A549 (cell line): ENCODE data around the gene SNAPIN. TPM values are rescaled to one million over a fixed set of nuclear protein-coding genes. Genes with fewer than 3 reads are reported as not detected.

Experiments used
- ATAC-seq, 2 experiments: fragments of 200-7000 bp in 1 of 2; fragments of >200 bp in 1 of 2; cut with Nextera tagmentation in 1 of 2; cut with Tn5 transposase in 1 of 2; 3 replicates each; pipeline versions ENCODE4 v1.8.0 to v1.9.1; 2018 to 2020; ENCODE audit warnings: mild to moderate bottlenecking in 1 of 2, moderate library complexity in 1 of 2
- CTCF ChIA-PET: fragments of 300-600 bp; sonication (Branson Sonifier 250); formaldehyde crosslinking; extraction: SDS; loops from one replicate; lab custom pipeline; 2021; ENCODE audit warnings: antibody characterized with exemption, inconsistent platforms; lab: Yijun Ruan, JAX
- POLR2A ChIA-PET: fragments of 350-600 bp; formaldehyde crosslinking; extraction: SDS; loops from one replicate; lab custom pipeline; 2021; ENCODE audit warnings: antibody characterized with exemption, inconsistent platforms; lab: Yijun Ruan, JAX
- DNase-seq, 2 experiments: peaks; one replicate each; pipeline versions ENCODE4 v3.0.0 to v3.0.0-alpha.2; 2011 to 2016; ENCODE audit warnings: low read depth in 1 of 2, low spot score in 1 of 2
- FAIRE-seq: peaks from 2 replicates; lab custom pipeline; 2011; peaks lifted over from hg19 to GRCh38; lab: Jason Lieb, UNC
- H3K27ac ChIP-seq, 2 experiments: fragments of >200 bp; sonication (Bioruptor Twin); formaldehyde crosslinking; 3 replicates each; pipeline ENCODE4 v1.5.1; 2016 to 2017
- H3K4me1 ChIP-seq: fragments of >200 bp; sonication (Bioruptor Twin); formaldehyde crosslinking; 3 replicates; pipeline ENCODE4 v1.6.1; 2016
- H3K4me2 ChIP-seq: fragments of >200 bp; sonication (Bioruptor Twin); formaldehyde crosslinking; 3 replicates; pipeline ENCODE4 v1.6.1; 2016
- H3K4me3 ChIP-seq: fragments of >200 bp; sonication (Bioruptor Twin); formaldehyde crosslinking; 3 replicates; pipeline ENCODE4 v1.5.1; 2016
- H3K9me3 ChIP-seq: fragments of >200 bp; sonication (Bioruptor Twin); formaldehyde crosslinking; 3 replicates; pipeline ENCODE4 v1.6.1; 2016
- CBX2 ChIP-seq: fragments of 200-600 bp; sonication (generic); IDR thresholded peaks from 2 replicates; pipeline ENCODE4 v1.6.1; 2016; ENCODE audit warnings: low read depth, mild to moderate bottlenecking, borderline replicate concordance
- CHD2 ChIP-seq: fragments of 150-350 bp; IDR thresholded peaks from 2 replicates; pipeline ENCODE4 v1.6.1; 2014; ENCODE audit warnings: low read length; ENCODE audit not compliant: partially characterized antibody
- EHMT2 ChIP-seq: fragments of 200-600 bp; sonication (generic); IDR thresholded peaks from 2 replicates; pipeline ENCODE4 v1.6.1; 2016; ENCODE audit warnings: antibody characterized with exemption, low read depth, mild to moderate bottlenecking, moderate library complexity
- EP300 ChIP-seq, 2 experiments: fragments of >200 bp; sonication (Bioruptor Twin); formaldehyde crosslinking; IDR thresholded peaks; 2 replicates in 1 of 2; 3 replicates in 1 of 2; pipeline ENCODE4 v1.6.1; 2016 to 2017
- FOSB ChIP-seq: fragments of 250-450 bp; sonication (Bioruptor Pico); IDR thresholded peaks from 2 replicates; pipeline ENCODE4 v1.5.0; 2020; ENCODE audit warnings: mild to moderate bottlenecking, moderate library complexity
- GATA3 ChIP-seq: IDR thresholded peaks from 2 replicates; pipeline ENCODE4 v1.6.1; 2012; ENCODE audit warnings: borderline replicate concordance
- HEYL ChIP-seq: fragments of 250-450 bp; sonication (Bioruptor Pico); IDR thresholded peaks from 2 replicates; pipeline ENCODE4 v1.8.0; 2021; ENCODE audit warnings: mild to moderate bottlenecking, moderate library complexity
- HOXB13 ChIP-seq: fragments of 250-450 bp; sonication (Bioruptor Pico); IDR thresholded peaks from 2 replicates; pipeline ENCODE4 v1.5.0; 2020; ENCODE audit warnings: low read depth, mild to moderate bottlenecking, moderate library complexity
- JUNB ChIP-seq: fragments of >200 bp; sonication (Bioruptor Twin); formaldehyde crosslinking; IDR thresholded peaks from 2 replicates; pipeline ENCODE4 v1.6.1; 2016
- MAFK ChIP-seq: fragments of 450-650 bp; IDR thresholded peaks from 2 replicates; pipeline ENCODE4 v1.6.1; 2014; ENCODE audit not compliant: partially characterized antibody
- MAZ ChIP-seq: fragments of 150-350 bp; IDR thresholded peaks from 2 replicates; pipeline ENCODE4 v1.6.1; 2014; ENCODE audit warnings: antibody characterized with exemption, low read depth, low read length, borderline replicate concordance
- NFE2L2 ChIP-seq: fragments of 150-350 bp; conservative IDR thresholded peaks from 2 replicates; pipeline ENCODE4 v1.6.1; 2014; ENCODE audit warnings: low read length
- NR3C1 ChIP-seq: fragments of >200 bp; sonication (Bioruptor Twin); formaldehyde crosslinking; IDR thresholded peaks from 3 replicates; pipeline ENCODE4 v1.6.1; 2017
- PHF8 ChIP-seq: fragments of 200-600 bp; sonication (generic); IDR thresholded peaks from 2 replicates; pipeline ENCODE4 v1.6.1; 2016; ENCODE audit warnings: low read depth, mild to moderate bottlenecking, antibody characterized with exemption, moderate library complexity, borderline replicate concordance
- POLR2A ChIP-seq: IDR thresholded peaks from 2 replicates; pipeline ENCODE4 v1.6.1; 2012; ENCODE audit warnings: mild to moderate bottlenecking, low read length
- POLR2AphosphoS2 ChIP-seq: conservative IDR thresholded peaks from 2 replicates; pipeline ENCODE4 v1.6.1; 2012; ENCODE audit warnings: low read length, improper control_type of control experiment, inconsistent platforms
- RARB ChIP-seq: fragments of 250-450 bp; sonication (Bioruptor Pico); IDR thresholded peaks from 2 replicates; pipeline ENCODE4 v1.8.0; 2021; ENCODE audit warnings: mild to moderate bottlenecking, moderate library complexity
- RNF2 ChIP-seq: fragments of 200-600 bp; sonication (generic); IDR thresholded peaks from 2 replicates; pipeline ENCODE4 v1.6.1; 2016; ENCODE audit warnings: low read depth, mild to moderate bottlenecking, antibody characterized with exemption, moderate library complexity, borderline replicate concordance
- SMC3 ChIP-seq: fragments of >200 bp; sonication (Bioruptor Twin); formaldehyde crosslinking; IDR thresholded peaks from 3 replicates; pipeline ENCODE4 v1.6.1; 2018; ENCODE audit warnings: inconsistent platforms
- TP53 ChIP-seq: fragments of 250-450 bp; sonication (Bioruptor Pico); IDR thresholded peaks from 2 replicates; pipeline ENCODE4 v1.5.0; 2021; ENCODE audit warnings: mild to moderate bottlenecking, moderate library complexity
- ZNF302 ChIP-seq: fragments of 250-450 bp; sonication (Bioruptor Pico); IDR thresholded peaks from 2 replicates; pipeline ENCODE4 v1.9.0; 2021; ENCODE audit warnings: inconsistent platforms, mild to moderate bottlenecking, moderate library complexity
- WGBS: methylation state at CpG from one replicate; pipeline ENCODE4 v1.1.6; 2017; ENCODE audit errors: missing lambda C conversion rate; 5-methylcytosine and 5-hydroxymethylcytosine counted together
- polyA plus RNA-seq, 4 experiments: library from polyadenylated mRNA; depleted of rRNA in 3 of 4; stranded (reverse); fragments of >200 nt; fragmentation: RNase III in 1 of 4; extraction: RNeasy Plus Mini Kit Qiagen cat#74134 plus additional on column Dnase treatment in 1 of 4; gene quantifications; 2 replicates in 3 of 4; 3 replicates in 1 of 4; pipeline ENCODE4 v1.2.3, GENCODE V29; 2011 to 2017
- TF ChIP-seq, protein P1 (sequence below): fragments of 200-600 bp; sonication (generic); IDR thresholded peaks from 2 replicates; pipeline ENCODE4 v1.6.1; 2016; ENCODE audit warnings: antibody characterized with exemption, mild to moderate bottlenecking, moderate library complexity
- TF ChIP-seq, protein P2 (sequence below): fragments of 450-650 bp; IDR thresholded peaks from 2 replicates; pipeline ENCODE4 v1.6.1; 2014; ENCODE audit warnings: antibody characterized with exemption
- TF ChIP-seq, protein P3 (sequence below): IDR thresholded peaks from 2 replicates; pipeline ENCODE4 v1.6.1; 2012
- TF ChIP-seq, protein P4 (sequence below): fragments of 250-450 bp; sonication (Bioruptor Pico); IDR thresholded peaks from 2 replicates; pipeline ENCODE4 v1.5.0; 2020; ENCODE audit warnings: low read depth, mild to moderate bottlenecking, moderate library complexity

The SNAPIN gene
- polyA plus RNA-seq, 2 of the 4 experiments (the other 2 are of a cell fraction) = 52.6 to 71.4 TPM

DNA sequence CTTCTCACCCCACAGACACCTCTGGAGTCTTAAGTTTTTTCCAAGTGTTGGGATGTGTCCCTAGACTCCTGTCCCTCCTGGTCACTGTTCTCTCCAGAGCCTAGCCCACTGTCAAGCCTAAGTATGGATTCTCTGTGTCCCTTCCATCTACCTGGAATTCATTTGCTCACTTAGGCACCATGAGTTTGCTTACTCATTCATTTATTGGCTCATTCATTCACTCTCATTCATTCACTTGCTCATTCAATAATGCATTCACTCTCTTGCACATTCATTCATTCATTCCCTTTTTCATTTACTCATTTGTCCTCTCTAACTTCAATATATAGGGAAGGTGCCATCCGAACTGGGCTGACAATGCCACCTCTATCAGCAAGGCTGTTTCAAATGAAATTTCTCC lies 47.1 kb upstream of the SNAPIN start:
- Histone ChIP-seq H3K4me3 (peak overlapping the region; percentile 68), H3K4me1 (peaks cover 54% of the 10 kb centered on the region), H3K9me3 (no peaks in the 10 kb centered on the region), H3K4me2 (peak overlapping the region; percentile 96), H3K27ac (peak overlapping the region; percentile 91 to 96)
- DNase-seq = no peak
- ChIA-PET POLR2A (interaction anchor here (0.7 to 4.7 kb wide), 4 partner anchors 16 to 66 kb away, joined by 3 to 49 read pairs (median 22); partner anchors contain the start of genes CHTOP and S100A13), CTCF (interaction anchor here (1.3 to 8.5 kb wide), 5 partner anchors 11 to 101 kb away, joined by 5 to 118 read pairs (median 11); partner anchors contain the start of genes S100A1 and S100A13)
- peak; percentile 57 for TF ChIP-seq MAFK
- TF ChIP-seq RARB = no peak
- WGBS = 36% methylated on average over 1 of the region's 1 CpG
- FAIRE-seq = no peak
- ATAC-seq = no peak

DNA sequence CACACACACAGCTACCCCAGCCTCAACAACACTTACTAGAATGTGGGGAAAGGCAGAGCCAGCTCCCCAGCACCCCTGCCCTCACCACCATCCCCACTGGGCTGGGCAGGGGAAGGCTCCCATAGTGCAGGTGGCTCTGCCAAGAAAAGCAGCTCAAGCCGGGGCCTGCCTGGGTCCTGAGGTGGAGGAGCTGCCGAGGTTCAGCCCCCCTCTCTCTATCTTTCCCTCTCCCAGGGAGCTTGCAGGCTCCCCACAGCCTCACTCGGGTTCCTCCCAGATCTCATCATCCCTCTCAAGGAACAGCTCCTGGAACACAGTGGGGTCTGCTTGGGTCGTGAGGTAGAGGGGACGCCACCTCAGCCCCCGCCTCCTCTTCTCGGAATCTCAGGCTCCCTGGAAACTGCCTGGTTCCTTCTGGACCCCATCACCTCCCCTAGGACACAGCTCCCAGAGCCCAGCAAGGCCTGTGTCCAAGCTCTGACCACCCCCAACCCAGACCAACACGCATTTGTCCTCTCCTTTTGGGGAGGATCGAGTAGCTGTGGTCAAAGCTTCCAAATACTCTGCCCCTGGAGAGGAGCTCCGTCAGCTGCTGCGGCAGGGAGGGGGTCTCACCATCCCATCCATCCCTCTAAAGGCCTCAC lies 46.3 kb upstream of the SNAPIN start:
- CTCF ChIA-PET = interaction anchor here (0.8 to 8.5 kb wide), 13 partner anchors 9 to 260 kb away, joined by 3 to 118 read pairs (median 6); partner anchors contain the start of genes CHTOP, S100A1 and S100A13
- no peaks in the 10 kb centered on the region for H3K9me3 ChIP-seq
- TF ChIP-seq TP53 (no peak), EP300 (IDR thresholded peaks at IDR 0.05) (no peak), HEYL (CRISPR knock-in tag) (no peak), CHD2 (no peak), POLR2A (no peak), RNF2 (no peak), CBX2 (no peak), NFE2L2 (no peak), HOXB13 (no peak), EHMT2 (no peak)
- TF ChIP-seq, protein P1, sequence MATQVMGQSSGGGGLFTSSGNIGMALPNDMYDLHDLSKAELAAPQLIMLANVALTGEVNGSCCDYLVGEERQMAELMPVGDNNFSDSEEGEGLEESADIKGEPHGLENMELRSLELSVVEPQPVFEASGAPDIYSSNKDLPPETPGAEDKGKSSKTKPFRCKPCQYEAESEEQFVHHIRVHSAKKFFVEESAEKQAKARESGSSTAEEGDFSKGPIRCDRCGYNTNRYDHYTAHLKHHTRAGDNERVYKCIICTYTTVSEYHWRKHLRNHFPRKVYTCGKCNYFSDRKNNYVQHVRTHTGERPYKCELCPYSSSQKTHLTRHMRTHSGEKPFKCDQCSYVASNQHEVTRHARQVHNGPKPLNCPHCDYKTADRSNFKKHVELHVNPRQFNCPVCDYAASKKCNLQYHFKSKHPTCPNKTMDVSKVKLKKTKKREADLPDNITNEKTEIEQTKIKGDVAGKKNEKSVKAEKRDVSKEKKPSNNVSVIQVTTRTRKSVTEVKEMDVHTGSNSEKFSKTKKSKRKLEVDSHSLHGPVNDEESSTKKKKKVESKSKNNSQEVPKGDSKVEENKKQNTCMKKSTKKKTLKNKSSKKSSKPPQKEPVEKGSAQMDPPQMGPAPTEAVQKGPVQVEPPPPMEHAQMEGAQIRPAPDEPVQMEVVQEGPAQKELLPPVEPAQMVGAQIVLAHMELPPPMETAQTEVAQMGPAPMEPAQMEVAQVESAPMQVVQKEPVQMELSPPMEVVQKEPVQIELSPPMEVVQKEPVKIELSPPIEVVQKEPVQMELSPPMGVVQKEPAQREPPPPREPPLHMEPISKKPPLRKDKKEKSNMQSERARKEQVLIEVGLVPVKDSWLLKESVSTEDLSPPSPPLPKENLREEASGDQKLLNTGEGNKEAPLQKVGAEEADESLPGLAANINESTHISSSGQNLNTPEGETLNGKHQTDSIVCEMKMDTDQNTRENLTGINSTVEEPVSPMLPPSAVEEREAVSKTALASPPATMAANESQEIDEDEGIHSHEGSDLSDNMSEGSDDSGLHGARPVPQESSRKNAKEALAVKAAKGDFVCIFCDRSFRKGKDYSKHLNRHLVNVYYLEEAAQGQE = no peak
- TF ChIP-seq, protein P2, sequence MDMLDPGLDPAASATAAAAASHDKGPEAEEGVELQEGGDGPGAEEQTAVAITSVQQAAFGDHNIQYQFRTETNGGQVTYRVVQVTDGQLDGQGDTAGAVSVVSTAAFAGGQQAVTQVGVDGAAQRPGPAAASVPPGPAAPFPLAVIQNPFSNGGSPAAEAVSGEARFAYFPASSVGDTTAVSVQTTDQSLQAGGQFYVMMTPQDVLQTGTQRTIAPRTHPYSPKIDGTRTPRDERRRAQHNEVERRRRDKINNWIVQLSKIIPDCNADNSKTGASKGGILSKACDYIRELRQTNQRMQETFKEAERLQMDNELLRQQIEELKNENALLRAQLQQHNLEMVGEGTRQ = no peak
- ATAC-seq (peak in 1 of 2 experiments; percentile 4; a peak in 3 of 6 replicates), FAIRE-seq (no peak), DNase-seq (no peak)
- H3K4me2 ChIP-seq = peak overlapping the region; percentile 96
- POLR2A ChIA-PET = interaction anchor here (0.6 to 4.7 kb wide), 9 partner anchors 12 to 378 kb away, joined by 3 to 49 read pairs (median 4); partner anchors contain the start of genes CHTOP, S100A13 and S100A6
- H3K4me3 ChIP-seq = peak overlapping the region; percentile 68
- 3% methylated on average over 10 of the region's 11 CpGs for WGBS
- peaks cover 60% of the 10 kb centered on the region for H3K4me1 ChIP-seq
- H3K27ac ChIP-seq = peak overlapping the region; percentile 91 to 96

DNA sequence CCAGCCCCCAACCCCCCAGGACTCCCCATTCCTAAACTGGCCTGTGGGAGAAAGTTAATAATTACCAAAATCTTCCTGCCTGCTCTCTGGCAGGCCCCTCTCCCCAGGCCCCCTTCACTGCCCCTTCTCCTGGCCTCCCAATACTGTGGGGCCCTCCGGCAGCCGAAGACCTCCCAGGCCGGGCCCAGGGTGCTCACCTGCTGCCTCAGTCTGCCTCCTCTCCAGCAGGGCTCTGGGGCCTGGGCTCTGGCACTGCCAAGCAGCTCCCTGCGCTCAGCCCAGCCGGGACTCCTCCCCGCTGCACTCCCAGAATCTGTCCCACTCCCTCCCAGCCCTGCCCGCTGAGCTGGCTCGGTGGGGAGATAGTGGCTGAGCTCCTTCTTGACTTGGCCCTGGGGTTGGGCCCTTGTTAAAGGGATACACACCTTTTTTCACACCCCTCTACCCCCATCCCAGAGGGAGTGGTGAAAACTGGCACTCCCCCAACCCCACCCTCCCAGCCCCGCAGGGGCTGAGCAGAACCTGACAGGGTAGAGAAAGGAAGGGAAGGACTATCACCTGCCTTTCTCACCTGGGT lies 45.7 kb upstream of the SNAPIN start, which contains the start of gene S100A16:
Gene S100A16 (minus strand): TSS at position 383 of the 577 bp plus-strand sequence. CDS start 4,986 bp downstream, outside the sequence.
- no peaks in the 10 kb centered on the region for H3K9me3 ChIP-seq
- peak; percentile 77 to 92 for DNase-seq
- ATAC-seq = peak; percentile 65 to 82
- CTCF ChIA-PET = interaction anchor here (0.8 to 8.5 kb wide), 12 partner anchors 9 to 260 kb away, joined by 3 to 118 read pairs (median 6); partner anchors contain the start of genes CHTOP, S100A1 and S100A13
- peak within 1 kb of the TSS; percentile 68 for H3K4me3 ChIP-seq
- peaks cover 60% of the 10 kb centered on the region for H3K4me1 ChIP-seq
- WGBS = 0% methylated on average over 4 of the region's 9 CpGs
- POLR2A ChIA-PET = interaction anchor here (0.6 to 4.7 kb wide), 8 partner anchors 12 to 377 kb away, joined by 3 to 49 read pairs (median 4); partner anchors contain the start of genes CHTOP, S100A13 and S100A6
- H3K27ac ChIP-seq = peak within 1 kb of the TSS; percentile 91 to 96
- H3K4me2 ChIP-seq = peak within 1 kb of the TSS; percentile 96
- no peak for FAIRE-seq
- TF ChIP-seq JUNB = no peak
- no peak for TF ChIP-seq HEYL (CRISPR knock-in tag)
- TF ChIP-seq NR3C1 = no peak
- peak; percentile 70 for TF ChIP-seq POLR2A
- no peak for TF ChIP-seq ZNF302 (CRISPR knock-in tag)
- TF ChIP-seq CHD2 = no peak
- no peak for TF ChIP-seq HOXB13
- no peak for TF ChIP-seq GATA3
- TF ChIP-seq, protein P3, sequence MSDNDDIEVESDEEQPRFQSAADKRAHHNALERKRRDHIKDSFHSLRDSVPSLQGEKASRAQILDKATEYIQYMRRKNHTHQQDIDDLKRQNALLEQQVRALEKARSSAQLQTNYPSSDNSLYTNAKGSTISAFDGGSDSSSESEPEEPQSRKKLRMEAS = peak; percentile 32; the same call in 1 of the 2 replicates
- TF ChIP-seq MAZ = no peak
- TF ChIP-seq SMC3 = no peak
- TF ChIP-seq, protein P4, sequence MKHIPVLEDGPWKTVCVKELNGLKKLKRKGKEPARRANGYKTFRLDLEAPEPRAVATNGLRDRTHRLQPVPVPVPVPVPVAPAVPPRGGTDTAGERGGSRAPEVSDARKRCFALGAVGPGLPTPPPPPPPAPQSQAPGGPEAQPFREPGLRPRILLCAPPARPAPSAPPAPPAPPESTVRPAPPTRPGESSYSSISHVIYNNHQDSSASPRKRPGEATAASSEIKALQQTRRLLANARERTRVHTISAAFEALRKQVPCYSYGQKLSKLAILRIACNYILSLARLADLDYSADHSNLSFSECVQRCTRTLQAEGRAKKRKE (CRISPR knock-in tag) = no peak
- TF ChIP-seq FOSB (CRISPR knock-in tag) = no peak
- no peak for TF ChIP-seq POLR2AphosphoS2
- peak; percentile 64; the same call in 1 of the 2 replicates for TF ChIP-seq PHF8
